ENCODE results near the gene MYL2.

MYL2 gene

DNA sequence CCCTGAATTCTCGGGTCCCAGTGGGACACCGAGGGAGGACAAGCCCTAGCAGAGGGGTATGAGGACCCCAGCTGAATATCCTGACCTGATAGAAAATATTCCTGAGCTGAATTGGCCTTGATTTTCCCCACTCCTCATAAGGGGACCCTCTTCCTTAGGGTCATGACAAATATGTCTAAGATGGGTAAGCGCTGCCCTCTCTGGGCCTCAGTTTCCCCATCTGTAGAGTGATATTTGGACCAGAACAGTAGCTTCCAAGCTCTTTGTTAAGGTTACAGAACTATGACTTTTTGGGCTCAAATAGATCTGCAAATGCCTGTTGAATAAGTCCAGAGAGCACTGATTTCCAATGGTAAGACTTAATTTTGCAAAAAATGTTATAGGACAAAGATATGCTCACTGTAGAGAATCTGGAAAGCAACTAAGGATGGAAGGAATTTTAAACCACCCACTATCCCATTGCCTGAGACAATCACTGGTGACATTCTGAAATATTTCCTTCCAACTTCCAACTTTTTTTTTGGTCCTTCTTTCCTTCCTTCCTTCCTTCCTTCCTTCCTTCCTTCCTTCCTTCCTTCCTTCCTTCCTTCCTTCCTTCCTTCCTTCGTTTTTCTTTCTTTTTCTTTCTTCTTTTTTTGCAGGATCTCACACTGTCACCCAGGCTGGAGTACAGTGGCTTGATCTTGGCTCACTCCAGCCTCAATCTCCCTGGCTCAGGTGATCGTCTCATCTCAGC, 32.0 kb downstream of the MYL2 start:
- DNase-seq: no peak

DNA sequence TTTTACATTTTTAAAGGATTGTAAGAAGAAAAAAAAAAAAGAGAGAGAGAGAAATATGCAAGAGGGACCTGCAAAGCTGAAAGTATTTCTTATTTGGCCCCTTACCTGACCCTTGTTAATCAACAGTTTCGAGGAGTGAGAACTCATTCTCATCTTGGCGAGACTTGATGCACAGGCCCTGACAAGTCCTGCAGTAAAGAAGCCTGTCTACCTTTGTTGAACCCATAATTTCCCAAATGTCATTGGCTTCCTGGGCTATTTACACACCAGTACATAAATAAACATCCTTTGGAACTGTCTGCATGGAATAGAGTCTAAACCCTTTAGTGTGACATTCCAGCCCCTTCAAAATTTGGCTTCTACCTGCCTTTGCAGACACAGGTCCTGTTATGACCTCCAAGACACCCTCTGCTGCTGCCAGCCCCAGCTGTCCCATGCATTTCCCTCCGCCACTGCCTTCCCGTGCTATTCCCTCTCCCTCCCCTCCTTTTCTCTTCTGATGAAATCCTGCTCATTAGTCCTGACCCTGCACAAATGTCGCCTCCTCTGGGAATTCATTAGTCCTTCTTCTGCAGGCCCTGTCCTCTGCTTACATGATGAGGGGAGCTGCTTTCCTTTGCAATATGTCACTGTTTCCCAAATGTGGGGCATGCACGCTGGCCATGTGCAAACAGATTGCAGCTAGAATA, 35.1 kb downstream of the MYL2 start:
- no peak for DNase-seq

- no peak for DNase-seq
Observed at GRCh38 chr12:110883251-110883650, 37.1 kb downstream of the MYL2 start.

DNA sequence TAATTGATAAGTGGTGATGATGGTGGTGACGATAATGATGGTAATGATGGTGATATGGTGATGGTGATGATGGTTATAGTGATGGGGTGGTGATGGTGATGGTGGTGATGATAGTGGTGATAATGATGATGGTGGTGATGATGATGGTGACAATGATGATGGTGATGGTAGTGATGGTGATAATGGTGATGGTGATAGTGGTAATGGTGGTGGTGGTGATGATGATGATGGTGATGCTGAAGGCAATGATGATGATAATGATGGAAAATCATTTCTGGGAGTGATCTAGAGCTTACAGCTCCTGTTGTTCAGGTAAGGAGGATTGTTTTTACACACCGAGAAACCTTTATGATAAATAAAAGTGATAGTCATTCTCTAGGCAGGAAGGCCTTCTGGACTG, 39.7 kb downstream of the MYL2 start:
- no peak for DNase-seq

GRCh38 chr12:110874781-110875180, 45.6 kb downstream of the MYL2 start:
- no peak for DNase-seq

GRCh38 chr12:110874351-110874750, 46.0 kb downstream of the MYL2 start:
- no peak for DNase-seq

DNA sequence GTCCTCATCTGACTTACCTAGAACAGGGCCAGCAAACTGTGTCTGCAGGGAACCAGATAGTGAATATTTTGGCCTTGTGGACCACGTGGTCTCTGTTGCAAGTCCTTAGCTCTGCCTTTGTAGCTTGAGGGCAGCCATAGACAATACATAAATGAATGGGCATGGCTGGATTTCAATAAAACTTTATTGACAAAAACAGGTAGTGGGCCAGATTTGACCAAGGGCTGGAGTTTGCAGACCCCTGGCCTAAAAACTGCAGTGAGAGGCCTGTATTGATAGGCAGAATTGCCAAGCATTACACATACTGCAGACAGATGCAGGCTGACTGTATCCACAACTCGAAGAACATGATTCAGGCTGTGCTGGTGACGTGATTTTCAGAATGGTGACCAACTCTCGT, 48.3 kb downstream of the MYL2 start:
- no peak for DNase-seq

- no peak for DNase-seq
Observed at GRCh38 chr12:110869803-110870202, 50.6 kb downstream of the MYL2 start.

DNA sequence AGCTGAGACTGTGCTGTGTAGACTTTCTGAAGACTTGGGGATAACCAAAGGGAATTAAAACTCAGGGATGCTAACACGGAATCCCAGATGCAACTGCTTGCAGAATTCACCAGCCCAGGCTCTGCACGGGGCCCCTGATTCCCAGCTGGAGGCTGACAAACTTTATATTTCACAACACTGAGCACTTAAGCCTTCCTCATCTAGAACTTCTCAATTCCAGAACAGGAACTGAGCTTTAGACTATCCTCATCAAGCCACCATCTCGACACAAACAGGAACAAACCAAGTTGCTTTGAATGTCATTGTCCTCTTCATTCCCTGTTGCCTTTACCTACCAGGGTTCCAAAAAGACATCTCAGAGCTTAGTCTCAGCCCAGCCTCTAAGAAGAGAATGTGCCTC, 51.4 kb downstream of the MYL2 start:
- DNase-seq: no peak

- no peak for DNase-seq
Observed at GRCh38 chr12:110865521-110865920, 54.9 kb downstream of the MYL2 start.

DNA sequence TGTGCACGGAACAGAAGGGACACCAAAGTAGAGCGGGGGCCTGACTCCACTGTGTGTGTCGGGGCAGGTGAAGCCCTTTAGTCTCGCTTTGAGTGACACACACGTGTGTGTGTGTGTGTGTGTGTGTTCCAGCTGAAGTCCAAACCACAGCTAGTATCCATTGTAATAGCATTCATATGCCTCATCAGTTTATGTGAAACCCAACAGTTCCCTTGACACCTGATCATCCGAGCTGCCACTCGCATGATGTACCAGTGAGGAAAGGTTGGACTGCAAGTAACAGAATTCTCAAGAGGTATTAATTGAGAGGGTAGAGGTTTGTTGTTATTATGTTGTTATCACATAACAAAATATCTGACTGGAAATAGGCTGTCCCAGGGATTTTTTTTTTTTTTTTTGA, 57.2 kb downstream of the MYL2 start:
- DNase-seq: no peak

- DNase-seq: no peak
Observed at GRCh38 chr12:110862329-110862728, 58.0 kb downstream of the MYL2 start.

DNA sequence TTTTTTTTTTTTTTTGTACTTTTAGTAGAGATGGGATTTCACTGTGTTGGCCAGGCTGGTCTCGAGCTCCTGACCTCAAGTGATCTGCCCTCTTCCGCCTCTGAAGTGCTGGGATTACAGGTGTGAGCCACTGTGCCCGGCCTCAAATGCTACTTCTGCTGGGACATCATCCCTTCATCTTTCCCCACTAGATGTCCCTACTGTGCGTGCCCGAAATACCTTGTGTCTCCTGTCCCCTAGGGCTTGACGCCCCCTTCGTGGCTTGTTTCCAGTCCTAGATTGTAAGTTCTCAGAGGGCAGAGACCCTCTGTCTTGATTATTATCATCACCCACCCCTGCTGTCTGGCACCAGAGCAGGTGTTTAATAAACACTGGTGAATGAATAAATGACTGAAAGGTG, 58.6 kb downstream of the MYL2 start:
- no peak for DNase-seq
